RPMI8226 (cell line): Measurements from ENCODE around the gene SNX25.
"Not testable (repeated sequence)": the region's sequence is repeated elsewhere in the genome, so short reads cannot be mapped to it uniquely, and the experiment has no call there.

Experiments
- DNase-seq: peaks from one replicate; pipeline ENCODE4 v3.0.0-alpha.2; 2015

The SNX25 gene

GRCh38 chr4:185235119-185235842 is 25.9 kb downstream of the SNX25 start:
- DNase-seq, result no peak

GRCh38 chr4:185235843-185236503 is 26.6 kb downstream of the SNX25 start:
- no peak for DNase-seq

DNA sequence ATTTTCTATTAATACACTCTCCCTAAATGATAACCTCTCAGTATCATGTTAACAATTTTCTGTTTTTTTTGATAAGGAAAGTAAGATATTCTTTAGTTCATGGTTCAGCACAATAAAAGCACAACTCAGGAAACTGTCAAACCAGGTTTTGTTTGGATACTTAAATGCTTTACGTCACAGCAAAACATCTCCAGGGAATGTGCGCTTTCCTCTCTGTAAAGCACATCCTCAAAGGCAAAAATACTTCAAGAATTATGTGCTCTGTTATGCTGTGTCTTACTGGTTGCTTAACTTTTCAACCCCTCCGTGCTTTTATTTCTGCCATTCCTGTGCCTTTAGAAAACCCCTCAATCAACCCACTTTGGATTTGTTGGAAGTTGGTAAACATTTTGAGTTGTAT is 27.8 kb downstream of the SNX25 start:
- no peak for DNase-seq

- DNase-seq, result no peak
Observed at GRCh38 chr4:185238215-185238681, 28.9 kb downstream of the SNX25 start.

DNA sequence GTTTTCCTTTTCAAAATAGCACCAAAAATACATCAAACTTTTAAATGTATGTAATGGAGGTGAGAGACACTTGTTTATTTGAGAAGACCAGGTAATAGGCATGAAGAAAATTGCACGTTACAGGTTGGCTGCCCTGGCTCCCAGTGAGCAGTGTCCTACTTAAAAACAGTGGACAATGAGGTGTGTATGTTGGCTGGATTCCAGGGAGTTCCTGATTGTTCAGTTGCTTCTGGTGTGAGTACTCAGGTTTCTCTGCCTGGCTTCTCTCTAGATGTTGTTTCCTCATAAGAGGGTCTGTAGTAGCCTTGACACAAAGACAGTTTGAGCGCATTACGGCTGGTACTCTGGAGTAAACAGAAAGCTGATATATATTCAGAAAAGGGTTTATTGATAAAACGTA is 29.4 kb downstream of the SNX25 start:
- DNase-seq, result no peak

DNA sequence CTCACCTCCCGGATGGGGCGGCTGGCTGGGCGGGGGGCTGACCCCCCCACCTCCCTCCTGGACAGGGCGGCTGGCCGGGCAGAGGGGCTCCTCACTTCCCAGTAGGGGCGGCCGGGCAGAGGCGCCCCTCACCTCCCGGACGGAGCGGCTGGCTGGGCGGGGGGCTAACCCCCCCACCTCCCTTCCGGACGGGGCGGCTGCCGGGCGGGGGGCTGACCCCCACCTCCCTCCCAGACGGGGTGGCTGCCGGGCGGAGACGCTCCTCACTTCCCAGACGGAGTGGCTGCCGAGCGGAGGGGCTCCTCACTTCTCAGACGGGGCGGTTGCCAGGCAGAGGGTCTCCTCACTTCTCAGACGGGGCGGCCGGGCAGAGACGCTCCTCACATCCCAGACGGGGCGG is 31.1 kb downstream of the SNX25 start:
- DNase-seq, result not testable (repeated sequence)

DNA sequence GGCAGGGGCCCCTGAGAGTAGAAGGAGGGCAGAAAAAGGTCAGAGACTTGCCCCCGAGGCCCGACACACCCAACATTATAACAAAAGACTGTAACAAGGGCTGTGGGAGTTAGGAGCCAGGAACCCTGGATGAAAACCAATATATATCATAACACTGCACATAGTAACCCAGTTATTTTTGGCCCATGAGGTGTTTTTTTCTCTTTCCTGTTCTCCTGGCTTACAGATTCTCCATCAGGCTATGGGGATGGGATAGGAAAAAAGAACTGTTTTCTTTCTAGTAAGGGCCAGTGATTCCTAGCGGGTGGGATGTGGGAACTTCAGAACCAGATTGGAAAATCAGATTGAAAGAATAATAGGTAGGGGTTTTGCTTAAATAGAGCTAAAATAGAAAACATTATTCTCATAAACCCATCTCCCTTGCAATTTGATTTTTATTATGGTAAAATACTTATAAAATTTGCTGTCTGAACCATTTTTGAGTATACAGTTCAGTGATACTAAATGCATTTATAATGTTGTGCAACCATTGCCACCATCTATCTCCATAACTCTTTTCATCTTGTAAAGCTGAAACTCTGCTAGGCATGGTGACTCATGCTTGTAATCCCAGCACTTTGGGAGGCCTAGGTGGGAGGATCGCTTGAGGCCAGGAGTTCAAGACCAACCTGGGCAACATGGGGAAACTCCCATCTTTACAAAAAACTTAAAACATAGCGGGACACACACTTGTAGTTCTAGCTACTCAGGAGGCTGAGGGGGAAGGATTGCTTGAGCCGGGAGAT is 33.5 kb downstream of the SNX25 start:
- DNase-seq, result no peak

DNA sequence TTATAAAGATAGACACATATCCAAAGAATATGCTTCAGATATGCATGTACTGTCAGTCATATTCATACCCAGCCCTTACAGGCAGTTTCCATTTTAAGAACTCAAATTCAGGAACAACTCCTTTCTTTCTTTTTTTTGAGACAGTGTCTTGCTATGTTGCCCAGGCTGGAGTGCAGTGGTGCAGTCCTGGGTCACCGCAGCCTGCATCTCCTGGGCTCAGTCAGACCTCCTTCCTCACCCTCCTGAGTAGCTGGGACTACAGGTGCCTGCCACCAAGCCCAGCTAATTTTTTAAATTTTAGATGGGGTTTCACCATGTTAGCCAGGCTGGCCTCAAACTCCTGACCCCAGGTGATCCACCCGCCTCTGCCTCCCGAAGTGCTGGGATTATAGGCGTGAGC is 34.5 kb downstream of the SNX25 start:
- no peak for DNase-seq

DNA sequence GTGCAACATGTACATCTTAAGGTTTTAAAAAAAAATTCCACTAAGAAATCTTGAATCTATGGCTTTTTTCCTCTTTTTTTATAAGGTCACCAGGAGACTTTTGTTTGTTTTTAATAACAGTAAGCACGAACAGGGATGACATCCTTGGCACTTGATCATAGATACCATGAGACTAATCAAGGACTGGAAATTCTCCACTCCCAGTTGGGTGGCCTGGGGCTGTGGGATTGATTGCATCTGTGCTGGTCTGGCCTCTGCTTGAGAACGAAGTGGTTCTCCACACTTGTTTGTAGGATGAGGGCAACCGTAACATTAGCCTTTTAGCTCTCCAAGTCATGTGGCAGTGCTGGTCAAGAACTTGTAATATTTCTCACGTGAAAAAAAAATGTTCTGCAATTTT is 35.4 kb downstream of the SNX25 start:
- DNase-seq, result no peak

DNA sequence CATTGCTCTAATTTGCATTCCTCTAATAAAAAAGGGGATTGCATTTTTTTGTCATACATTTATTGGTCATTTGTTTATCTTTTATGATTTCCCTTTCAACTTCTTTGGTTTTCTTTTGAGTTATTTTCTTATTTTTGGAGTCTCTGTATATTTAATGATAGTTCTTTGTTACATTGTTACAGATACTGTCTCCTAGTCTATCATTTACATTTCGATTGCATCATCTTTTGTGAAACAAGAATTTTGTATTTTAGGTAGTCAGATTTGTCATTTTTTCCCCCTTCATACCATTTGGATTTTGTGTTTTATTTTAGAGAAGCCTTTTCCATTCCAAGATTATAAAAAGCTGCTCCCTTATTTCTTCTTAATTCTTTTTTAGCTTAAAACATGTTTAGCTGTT is 37.1 kb downstream of the SNX25 start:
- DNase-seq, result no peak

- DNase-seq, result no peak
Observed at GRCh38 chr4:185247151-185247550, 37.8 kb downstream of the SNX25 start.

DNA sequence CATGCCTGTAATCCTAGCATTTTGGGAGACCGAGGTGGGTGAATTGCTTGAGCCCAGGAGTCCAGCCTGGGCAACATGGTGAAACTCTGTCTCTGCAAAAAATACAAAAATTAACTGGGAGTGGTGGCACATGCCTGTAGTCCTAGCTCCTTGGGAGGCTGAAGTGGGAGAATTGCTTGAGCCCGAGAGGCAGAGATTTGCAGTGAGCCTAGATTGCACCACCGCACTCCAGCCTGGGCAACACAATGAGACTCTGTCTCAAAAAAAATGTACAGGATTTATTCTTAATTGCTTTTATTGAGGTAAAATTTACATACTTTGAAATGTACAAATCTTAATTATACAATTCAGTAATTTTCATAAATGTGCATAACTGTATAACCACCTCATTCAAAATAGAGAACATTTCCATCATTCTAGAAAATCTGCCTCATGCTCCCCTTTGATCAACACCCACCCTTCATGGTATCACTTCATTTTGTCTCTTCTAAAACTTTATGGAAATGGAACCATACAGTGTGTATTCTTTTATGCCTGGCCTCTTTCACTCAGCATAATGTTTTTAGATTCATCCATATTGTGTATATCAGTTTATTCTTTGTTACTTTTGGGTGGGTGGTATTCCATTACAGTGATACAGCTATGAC is 39.1 kb downstream of the SNX25 start:
- no peak for DNase-seq

GRCh38 chr4:185249105-185249504 is 39.7 kb downstream of the SNX25 start:
- no peak for DNase-seq

DNA sequence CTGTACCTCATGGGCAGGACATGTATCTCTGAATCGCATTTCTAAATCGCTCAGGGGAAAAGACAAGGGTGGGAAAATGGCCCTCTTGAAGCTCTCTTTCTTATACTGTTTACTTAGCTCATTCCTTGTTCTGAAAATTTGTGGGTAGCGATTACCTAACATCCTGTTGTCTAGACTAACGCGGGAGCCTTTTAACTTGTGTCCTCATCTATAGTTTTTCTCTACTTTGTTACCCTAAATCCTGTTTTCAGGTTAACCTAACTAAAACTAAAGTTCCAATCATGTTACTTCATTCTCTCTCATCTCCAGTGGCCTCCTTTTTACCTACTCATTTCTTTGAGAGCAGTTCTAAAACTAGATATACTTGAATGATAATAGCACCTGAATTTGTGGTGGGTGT is 45.0 kb downstream of the SNX25 start:
- no peak for DNase-seq

DNA sequence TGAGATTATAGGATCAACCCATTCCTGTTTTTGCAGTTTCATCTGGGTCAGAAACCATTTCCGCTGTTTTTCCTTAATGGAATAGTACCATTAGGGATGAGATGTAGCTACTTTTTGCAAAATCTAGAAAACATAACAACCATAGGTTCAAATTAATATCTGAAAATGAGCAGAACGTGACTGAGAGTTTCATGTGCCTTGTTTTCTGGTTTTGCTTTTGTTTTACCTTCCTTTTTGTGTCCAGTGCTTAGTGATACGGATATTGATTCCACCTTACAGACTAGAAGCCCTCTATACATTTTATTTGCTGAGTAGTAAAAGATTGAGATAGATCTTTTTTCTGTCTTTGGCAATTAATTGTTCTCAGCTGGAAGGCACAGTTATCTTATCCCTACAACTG is 46.5 kb downstream of the SNX25 start:
- no peak for DNase-seq

GRCh38 chr4:185256446-185256845 is 47.0 kb downstream of the SNX25 start:
- no peak for DNase-seq

DNA sequence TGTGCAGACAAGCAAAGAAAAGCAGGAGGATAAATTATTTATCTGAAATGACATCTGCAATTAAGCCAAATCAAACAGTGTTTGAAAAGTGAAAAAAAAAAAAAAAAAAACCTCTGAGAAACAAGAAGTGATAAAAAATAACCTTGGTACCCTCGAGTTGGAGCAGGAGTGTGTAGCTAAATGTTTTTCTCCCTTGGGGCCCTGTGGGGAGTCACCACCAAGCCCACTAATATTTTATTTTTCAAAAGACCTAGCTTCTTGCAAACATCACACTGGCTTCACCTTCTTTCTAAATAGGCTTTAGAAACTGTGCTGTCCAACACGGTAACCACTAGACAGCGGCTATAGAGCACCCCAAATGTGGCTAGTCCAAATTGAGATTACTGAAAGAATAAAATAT is 47.7 kb downstream of the SNX25 start:
- no peak for DNase-seq

GRCh38 chr4:185257694-185258093 is 48.3 kb downstream of the SNX25 start:
- no peak for DNase-seq

DNA sequence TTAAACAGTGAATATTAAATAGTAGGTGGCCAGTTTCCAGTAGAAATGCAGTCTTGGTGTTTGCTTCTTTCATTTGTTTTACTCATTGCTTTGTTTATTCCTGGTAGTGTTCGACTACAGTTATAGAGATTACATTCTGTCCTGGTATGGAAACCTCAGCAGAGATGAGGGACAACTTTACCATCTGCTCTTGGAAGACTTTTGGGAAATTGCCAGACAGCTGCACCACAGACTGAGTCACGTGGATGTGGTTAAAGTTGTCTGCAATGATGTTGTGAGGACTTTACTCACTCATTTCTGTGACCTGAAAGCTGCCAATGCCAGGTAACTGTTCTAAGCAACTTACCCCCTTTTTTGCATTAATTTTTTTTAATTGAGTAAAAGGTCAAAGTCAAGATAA is 49.3 kb downstream of the SNX25 start:
- DNase-seq, result peak; percentile 44

- DNase-seq, result no peak
Observed at GRCh38 chr4:185259719-185260118, 50.3 kb downstream of the SNX25 start.

DNA sequence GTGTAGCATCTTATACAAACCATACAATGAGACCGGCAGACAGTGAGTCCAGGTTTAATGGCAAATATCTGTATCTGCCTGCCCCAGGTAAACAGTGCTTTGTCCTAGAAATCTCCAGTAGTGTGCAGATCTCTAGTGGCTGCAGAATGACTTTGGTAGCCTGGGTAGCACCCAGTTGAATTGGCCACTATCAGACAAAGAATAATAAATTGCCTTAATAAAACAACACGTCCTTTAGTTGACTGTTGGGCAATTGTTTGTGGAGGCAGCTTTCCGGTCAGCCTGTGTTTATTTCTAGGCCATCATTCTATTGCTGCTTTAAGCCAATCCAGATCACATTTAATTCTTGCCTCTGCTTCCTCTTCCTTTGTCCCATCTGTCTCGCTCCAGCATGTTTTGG is 52.5 kb downstream of the SNX25 start:
- DNase-seq, result no peak

DNA sequence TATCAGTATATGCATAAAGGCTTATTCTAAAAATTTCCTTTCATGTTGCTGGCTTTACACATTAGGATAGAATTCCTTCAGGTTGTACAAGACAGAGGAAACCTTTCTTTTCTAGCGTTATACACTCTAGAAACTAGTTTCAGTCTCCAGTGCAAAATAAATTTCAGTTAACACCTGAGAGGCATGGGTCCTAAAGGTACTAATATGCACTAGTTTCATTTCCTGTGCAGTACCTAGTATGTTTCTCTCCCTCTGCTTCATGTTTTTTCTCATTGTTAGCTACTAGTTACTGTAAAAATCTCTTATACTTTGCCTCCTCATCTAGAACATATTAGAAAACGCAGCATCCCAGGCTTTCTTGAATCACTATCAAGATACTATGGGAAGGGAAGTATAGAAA is 54.0 kb downstream of the SNX25 start:
- DNase-seq, result peak; percentile 30

- peak; percentile 7 for DNase-seq
Observed at GRCh38 chr4:185265942-185266341, 56.5 kb downstream of the SNX25 start.
